ENCODE results near the gene TYW1.
"Not testable (repeated sequence)": the region's sequence is repeated elsewhere in the genome, so short reads cannot be mapped to it uniquely, and the experiment has no call there.

Gene TYW1

DNA sequence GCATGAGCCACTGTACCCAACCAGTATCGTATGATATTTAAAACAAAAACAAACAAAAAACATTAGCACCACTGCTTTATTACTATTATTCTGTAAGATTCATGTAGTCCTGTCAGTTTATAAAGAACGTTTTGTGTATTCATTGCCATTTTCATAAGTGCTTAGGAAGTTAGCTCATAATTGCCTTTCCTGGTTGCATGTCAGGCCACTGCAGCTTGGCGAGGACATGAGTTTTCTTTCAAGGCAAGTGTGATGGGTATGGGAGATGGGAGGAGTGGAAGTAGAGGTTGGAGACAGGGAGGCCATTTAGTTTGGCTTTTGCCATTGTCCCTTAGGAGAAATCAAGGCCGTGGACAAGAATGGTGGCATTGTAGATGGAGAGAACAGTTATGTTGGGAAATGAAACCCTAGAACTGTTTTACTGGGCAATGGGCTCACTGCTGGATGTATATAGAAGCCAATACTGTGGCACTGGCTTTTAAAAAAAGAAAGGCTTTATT lies 48.9 kb downstream of the TYW1 start:
- DNase-seq (ENCODE audit: low read depth in 2 of 2), result no peak

GRCh38 chr7:67046819-67047218 lies 50.2 kb downstream of the TYW1 start:
- DNase-seq (ENCODE audit: low read depth in 2 of 2), result not testable (repeated sequence)

GRCh38 chr7:67049908-67050307 lies 53.3 kb downstream of the TYW1 start:
- not testable (repeated sequence) for DNase-seq (ENCODE audit: low read depth in 2 of 2)

DNA sequence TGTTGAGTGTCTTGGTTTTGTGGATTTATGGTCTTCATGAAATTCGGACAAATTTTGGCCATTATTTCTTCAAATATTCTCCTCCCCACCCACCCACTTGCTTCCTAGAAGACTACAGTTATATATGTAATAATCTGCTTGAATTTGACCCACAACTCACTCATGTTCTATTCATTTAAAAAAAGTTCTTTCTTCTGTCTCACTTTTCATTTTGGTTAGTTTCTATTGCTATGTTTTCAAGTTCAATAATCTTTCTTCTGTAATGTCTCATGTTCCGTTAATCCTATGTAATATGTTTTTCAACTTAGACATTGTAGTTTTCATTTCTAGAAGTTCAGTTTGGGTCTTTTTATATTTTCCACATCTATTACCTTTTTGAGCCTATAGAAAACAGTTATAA lies 55.5 kb downstream of the TYW1 start:
- DNase-seq (ENCODE audit: low read depth in 2 of 2), result not testable (repeated sequence)

GRCh38 chr7:67056683-67057082 lies 60.0 kb downstream of the TYW1 start:
- DNase-seq (ENCODE audit: low read depth in 2 of 2), result no peak

DNA sequence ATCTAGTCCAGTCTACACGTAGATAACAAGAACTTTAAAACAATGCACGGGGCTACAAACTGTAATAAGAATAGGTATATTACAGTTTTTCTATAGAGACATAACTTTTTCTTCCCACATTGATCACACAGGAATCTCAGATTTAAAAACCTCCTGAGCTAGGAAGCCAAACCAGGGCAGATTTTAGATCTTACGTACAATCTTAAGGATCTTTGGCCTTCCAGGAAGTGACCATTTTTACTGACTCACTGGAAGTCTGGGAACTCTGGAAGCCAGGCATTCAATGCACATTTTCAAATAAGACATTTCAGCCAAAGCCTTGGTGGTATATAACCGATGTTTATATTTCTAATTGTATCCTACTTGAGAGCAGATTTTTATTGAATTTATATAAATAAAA lies 64.7 kb downstream of the TYW1 start:
- DNase-seq (ENCODE audit: low read depth in 2 of 2), result not testable (repeated sequence)

GRCh38 chr7:67062802-67063201 lies 66.2 kb downstream of the TYW1 start:
- not testable (repeated sequence) for DNase-seq (ENCODE audit: low read depth in 2 of 2)

DNA sequence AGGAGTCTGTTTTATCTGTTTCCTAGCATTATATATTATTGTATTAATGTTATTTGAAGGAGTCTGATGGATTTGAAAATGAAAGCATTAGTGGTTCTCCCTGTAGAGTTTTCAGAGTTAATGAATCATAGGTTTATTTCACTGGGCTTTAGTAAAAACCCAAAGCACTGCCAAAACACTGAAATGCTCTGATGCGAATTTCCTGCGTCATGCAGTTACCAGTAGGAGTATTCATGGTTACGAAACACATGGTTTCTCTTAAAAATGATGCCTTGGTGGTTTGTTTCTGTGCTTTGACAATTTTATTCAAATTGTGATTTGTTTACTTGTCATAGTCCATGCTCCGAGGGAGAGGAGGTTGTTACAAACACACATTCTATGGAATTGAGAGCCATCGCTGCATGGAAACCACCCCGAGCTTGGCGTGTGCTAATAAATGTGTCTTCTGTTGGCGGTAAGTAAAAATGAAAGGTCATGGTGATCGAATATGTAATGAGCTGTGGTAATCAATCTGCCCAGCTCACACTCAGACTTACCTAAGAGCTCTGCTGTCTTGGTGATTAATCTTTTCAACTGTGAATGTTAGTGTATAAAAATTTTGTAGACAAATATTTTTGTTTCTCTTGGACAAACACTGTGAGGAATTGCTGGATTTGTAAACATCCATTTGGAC lies 70.5 kb downstream of the TYW1 start:
- not testable (repeated sequence) for DNase-seq (ENCODE audit: low read depth in 2 of 2)

DNA sequence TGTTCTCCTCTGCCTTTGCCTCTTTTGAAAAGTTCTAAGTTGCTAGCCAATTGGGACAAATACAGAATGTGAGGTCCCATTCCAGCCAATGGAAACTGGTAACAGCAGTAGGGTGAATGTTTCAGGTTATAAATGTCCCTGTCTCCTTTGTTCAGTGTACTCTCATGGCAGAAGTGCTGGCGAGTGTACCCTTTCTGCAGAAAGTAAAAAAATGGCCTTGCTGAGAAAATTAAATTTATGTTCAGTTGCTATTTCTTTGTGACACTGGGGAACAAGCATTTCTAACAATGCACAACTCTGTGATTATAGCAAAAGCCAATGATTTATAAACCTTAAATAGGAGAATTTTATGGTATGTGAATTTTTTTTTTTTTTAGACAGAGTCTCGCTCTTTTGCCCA lies 79.5 kb downstream of the TYW1 start:
- not testable (repeated sequence) for DNase-seq (ENCODE audit: low read depth in 2 of 2)

DNA sequence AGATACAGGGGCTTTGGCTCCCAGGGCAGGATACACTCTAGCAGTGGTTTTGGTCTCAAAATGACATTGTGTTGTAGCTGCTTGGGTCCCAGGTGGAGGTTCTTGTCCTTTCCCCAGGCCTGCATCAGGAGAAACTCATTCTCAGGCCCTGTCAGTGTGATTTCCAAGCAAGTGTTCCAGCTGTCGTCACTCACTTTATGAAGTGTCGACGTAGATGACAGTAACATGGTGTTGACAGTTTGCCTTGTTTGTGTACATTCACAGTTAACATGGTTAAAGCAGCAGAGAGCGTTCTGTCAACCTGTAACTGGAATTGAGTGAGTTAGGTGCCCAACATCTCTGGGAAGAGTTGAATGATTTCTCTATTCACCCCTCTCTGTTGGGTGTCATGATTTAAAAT lies 86.2 kb downstream of the TYW1 start:
- DNase-seq (ENCODE audit: low read depth in 2 of 2), result not testable (repeated sequence)

DNA sequence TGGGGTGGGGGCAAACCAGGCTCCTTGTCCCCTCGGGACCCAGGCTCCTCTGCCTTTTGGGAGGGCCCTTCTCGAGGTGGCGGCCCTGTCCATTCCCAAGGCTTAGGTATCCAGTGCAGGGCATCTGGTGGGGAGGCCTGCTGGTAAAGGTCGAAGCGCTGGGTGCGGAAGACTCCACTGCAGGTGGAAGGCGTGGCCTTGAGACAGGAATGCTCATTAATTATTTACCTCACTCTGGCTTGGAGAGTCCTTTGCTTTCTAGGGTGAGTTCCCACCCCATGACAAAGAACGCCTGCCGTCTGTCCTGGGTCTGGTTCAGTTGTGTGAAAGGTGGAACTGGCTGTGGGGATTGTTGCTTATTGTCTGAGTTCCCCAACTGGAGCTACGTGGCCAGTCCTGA lies 92.6 kb downstream of the TYW1 start:
- not testable (repeated sequence) for DNase-seq (ENCODE audit: low read depth in 2 of 2)

DNA sequence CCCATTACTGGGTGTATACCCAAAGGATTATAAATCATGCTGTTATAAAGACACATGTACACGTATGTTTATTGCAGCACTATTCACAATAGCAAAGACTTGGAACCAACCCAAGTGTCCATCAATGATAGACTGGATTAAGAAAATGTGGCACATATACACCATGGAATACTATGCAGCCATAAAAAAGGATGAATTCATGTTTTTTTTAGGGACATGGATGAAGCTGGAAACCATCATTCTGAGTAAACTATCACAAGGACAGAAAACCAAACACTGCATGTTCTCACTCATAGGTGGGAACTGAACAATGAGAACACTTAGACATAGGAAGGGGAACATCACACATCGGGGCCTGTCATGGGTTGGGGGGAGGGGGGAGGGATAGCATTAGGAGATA lies 94.4 kb downstream of the TYW1 start:
- DNase-seq (ENCODE audit: low read depth in 2 of 2), result not testable (repeated sequence)

- not testable (repeated sequence) for DNase-seq (ENCODE audit: low read depth in 2 of 2)
These were observed 101.4 kb downstream of the TYW1 start for GRCh38 chr7:67098031-67098430.

DNA sequence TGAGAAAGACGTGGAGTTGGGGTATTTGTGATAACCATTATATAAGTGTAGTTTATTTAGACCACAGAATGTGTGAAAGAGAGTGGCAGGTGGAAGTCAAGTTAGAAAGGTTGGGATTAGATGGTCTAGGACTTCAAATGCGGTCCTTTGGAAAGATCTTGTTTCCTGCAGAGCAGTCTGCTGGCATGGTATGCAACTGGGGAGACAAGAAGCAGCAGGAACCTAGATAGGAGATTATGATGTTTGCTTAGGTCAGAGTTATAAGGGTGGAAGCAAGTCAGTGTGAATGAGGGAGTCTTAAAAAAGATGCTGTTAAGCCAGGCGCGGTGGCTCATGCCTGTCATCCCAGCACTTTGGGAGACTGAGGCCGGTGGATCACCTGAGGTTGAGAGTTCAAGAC lies 102.8 kb downstream of the TYW1 start:
- DNase-seq (ENCODE audit: low read depth in 2 of 2), result not testable (repeated sequence)

- DNase-seq (ENCODE audit: low read depth in 2 of 2), result not testable (repeated sequence)
These were observed 103.4 kb downstream of the TYW1 start for GRCh38 chr7:67100038-67100437.

DNA sequence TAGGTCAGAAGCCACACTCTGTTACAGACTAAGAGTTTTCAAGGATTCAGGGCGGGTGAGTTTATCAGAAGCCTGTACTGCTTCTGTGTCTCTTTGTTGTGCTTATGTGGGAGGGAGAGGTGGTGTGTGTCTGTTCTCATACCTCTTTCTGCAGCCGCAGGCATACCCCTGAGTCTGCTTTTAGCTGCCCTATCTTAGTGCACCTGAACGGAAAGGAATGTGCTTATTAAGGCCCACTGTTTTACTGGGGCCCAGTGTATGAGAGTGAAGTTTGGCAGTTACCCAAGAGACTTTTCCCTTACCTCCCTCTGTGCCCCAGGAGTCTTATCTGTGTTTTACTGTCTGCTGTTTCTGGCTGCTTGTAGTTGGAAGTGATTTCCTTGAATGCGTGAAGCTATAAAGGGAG lies 104.3 kb downstream of the TYW1 start:
- DNase-seq (ENCODE audit: low read depth in 2 of 2), result no peak

GRCh38 chr7:67104937-67105336 lies 108.3 kb downstream of the TYW1 start:
- not testable (repeated sequence) for DNase-seq (ENCODE audit: low read depth in 2 of 2)

GRCh38 chr7:67105377-67105776 lies 108.7 kb downstream of the TYW1 start:
- no peak for DNase-seq (ENCODE audit: low read depth in 2 of 2)

GRCh38 chr7:67106255-67106654 lies 109.6 kb downstream of the TYW1 start:
- DNase-seq (ENCODE audit: low read depth in 2 of 2), result not testable (repeated sequence)

GRCh38 chr7:67111342-67111741 lies 114.7 kb downstream of the TYW1 start:
- DNase-seq (ENCODE audit: low read depth in 2 of 2), result not testable (repeated sequence)

GRCh38 chr7:67114483-67115246 lies 118.0 kb downstream of the TYW1 start:
- not testable (repeated sequence) for DNase-seq (ENCODE audit: low read depth in 2 of 2)

DNA sequence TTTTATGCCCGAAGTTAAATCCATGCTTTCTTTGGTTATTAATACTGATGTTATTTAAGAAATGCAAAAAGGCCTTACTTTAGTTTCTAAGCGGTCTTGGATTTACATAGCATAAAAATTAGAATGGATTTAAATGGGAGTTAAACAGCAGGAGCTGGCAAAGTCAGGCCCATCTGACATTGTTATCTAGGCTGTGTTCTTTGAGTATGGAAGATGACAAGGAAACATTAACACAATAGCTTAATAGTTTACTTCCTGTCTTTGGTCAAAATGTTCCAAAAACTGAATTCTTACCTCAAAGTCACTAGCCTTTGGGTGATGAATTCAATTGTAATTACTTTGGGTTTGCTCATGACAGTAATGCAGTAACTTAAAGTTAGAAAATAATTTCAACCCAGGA lies 123.9 kb downstream of the TYW1 start:
- not testable (repeated sequence) for DNase-seq (ENCODE audit: low read depth in 2 of 2)

GRCh38 chr7:67128257-67128656 lies 131.6 kb downstream of the TYW1 start:
- DNase-seq (ENCODE audit: low read depth in 2 of 2), result not testable (repeated sequence)

All from stimulated activated CD8-positive, alpha-beta memory T cell treated with anti-CD3 and anti-CD28 coated beads, Interleukin-7, amount 100 ng/mL, for 4 hours (primary cell).